Umbilical cord (tissue), 2 donors: ENCODE measurements around the gene FAM20A. TPM values are rescaled to one million over a fixed set of nuclear protein-coding genes. Genes with fewer than 3 reads are reported as not detected.

Source experiments
- DNase-seq: peaks from one replicate; pipeline ENCODE4 v3.0.0-alpha.2; 2015; ENCODE audit warnings: low spot score
- total RNA-seq: library from RNA; depleted of rRNA; stranded (reverse); fragments of >200 nt; gene quantifications from one replicate; pipeline ENCODE4 v1.2.3, GENCODE V29; 2014; ENCODE audit warnings: low replicate concordance; ENCODE audit not compliant: insufficient read depth

The FAM20A gene
- total RNA-seq, 1 donor from 2014 or later: 10.8 TPM

DNA sequence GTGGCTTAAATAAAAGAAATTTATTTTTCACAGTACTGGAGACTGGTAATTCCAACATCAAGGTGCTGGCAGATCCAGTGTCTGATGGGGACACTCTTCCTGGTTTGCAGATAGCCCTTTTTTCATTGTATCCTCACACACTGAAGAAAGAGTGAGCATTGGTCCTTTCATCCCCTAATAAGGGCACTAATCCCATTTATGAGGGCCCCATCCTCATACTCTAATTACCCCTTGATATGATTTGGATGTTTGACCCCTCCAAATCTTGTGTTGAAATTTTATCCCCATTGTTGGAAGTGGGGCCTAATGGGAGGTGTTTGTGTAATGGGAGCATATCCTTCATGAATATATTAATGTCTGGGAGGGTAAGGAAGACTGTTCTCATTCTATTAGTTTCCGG is 9.4 kb upstream of the FAM20A start:
- no peak for DNase-seq

DNA sequence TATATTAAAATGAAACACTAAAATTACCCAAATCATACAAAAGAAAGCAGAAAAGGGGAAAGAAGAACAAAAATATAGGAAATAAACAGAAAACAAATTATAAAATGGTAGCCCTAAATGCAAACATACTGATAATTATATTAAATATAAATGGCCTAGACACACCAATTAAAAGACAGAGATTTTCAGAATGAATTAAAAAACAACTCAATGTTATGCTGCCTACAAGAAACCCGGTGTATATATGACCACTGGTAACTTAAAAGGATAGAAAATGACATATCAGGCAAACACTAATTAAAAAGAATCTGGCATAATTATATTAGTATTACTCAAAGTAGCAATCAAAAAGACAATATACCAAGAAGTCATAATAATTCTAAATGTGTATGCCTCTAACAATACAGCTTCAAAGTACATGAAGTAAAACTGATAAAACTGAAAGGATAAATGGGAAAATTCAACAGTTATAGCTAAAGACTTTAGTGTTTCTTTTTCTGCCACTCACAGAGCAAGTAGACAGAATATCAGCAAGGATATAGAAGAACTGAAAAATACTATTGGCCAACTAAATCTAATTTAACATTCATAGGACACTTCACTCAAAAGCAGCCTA is 7.5 kb upstream of the FAM20A start:
- no peak for DNase-seq

DNA sequence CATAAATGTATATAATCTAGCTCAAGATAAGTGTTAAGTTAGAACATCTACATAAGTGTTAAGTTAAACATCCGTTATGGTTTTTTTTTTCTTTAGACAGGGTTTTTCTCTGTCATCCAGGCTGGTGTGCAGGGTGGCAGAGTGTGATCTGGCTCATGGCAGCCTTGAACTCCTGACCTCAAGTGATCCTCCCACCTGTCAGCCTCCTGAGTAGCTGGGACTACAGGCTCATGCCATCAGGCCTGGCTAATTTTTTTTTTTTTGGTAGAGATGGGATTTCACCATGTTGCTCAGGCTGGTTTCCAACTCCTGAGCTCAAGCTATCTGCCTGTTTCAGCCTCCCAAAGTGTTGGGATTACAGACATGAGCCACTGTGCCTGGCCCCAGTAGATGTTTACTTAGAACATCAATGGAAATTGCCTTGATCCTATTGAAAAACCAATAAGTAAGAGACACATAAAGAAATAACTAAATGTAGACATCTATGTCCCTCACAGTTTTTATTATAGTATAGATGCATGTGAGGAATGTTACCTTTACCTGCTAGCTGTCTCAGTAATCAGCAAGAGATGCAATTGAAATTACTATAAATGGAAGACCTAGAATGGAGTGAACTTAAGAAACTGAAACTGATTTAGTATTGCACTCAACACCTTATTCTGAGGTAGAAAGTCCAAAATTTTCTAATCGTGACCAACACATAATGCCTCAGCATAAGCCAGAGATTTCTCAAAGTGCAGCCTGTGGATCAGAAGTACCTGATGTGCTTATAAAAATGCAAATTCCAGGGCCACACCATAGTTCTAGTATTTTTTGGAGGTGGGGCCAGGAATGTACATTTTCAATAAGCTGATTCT is 5.5 kb upstream of the FAM20A start:
- DNase-seq: no peak

DNA sequence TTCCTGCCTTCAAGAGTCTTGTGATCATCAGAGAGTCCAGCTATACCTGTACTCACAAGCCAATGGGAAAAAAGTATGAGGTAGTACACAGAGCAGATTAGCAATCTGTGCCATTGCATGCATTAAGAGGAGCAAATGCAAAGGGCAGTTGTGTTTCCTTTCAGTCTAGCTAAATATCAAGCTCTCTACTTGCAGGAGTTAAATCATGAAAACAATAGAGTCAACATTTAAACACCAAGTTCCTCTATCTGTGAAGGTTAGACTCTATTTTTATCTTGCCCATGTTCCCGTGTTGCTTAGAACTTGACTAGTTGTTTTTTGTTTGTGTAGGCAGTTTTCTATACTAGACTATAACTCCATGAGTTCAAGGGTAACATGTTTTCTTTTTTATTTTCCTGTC is 4.7 kb upstream of the FAM20A start:
- DNase-seq: no peak

DNA sequence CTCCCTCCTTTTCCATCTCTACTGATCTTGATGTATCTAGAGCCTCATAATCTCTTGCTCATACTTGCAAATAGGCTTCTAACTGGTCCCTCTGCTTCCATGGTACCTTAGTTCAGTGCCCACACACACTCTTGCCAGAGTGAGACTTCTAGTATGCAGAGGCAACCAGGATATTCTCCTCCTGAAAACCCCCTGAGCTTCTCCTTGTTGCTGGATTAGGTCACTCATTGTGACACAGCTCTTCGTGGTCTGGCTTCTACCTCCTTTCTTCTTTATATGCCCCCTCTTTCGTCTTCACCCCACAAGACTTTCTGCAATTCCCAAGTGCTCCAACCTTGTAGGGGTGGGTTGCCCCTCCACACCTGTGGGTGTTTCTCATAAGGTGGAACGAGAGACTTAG is 2.5 kb upstream of the FAM20A start:
- no peak for DNase-seq

DNA sequence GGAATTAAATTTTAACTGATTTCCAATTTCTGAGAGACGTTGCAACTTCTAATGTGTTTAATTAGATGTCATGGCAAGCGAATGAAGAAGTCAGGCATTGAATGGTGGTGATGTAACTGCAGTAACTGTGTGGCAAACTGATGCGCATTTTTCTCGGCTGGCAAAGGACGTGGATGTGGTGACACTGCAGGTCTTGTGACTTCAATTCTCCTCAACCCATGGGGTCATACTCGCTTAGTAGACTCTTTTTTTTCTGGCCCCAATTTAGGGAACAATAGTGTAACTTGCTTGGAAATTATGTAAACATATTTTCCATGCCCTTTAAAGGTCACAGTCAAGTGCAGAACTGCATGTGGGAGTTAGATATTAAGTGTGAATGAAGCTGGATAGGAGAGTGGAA is 1.9 kb upstream of the FAM20A start:
- DNase-seq: no peak

DNA sequence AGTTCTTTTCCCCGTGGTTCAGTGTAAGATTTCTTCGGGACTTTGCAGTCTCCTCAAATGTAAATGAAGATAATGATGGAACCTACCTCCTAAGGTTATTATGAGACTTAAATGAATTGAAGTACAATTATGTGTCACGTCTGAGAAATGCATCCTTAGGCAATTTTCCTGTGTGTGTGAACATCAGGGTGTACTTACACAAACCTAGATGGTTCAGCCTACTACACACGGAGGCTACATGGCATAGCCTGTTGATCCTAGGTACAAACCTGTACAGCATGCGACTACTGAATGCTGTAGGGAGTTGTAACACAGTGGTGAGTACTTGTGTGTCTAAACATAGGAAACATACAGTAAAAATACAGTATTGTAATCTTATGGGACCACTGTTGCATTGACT is 1.1 kb upstream of the FAM20A start:
- no peak for DNase-seq

DNA sequence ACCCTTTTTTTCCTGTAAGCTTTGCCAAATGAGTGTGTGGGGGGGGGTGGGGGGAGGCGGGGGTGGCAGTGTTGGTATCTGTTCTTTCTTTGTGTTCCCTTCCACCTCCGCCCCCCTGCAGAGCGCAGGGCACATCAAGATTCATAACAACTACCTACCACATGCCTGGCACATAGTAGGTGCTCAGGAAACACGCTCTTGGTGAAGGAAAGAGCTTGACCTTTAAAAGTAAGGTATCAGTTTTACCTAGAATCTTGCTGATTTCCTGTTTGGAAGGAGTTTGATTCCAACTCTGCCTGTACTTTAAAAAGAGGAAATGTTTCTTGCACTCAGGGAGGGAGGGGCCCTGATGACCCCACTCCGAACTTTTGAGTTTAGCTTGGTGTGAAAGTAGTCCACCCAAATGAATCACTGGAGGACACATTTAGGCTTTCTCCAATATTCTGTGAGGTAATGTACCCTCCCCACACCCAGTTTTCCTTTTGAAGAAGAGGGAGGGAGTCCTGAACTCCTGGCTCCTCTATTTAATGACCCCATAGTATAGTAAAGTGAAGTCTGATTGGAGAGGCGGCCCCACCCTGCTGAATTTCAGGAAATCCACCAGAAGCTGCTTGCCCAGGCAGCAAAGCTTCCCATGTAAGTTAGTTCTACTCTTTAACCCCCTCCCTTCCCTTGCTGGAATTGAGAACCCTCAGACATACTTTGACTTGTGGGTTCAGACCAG is 560 bp upstream of the FAM20A start:
- no peak for DNase-seq

DNA sequence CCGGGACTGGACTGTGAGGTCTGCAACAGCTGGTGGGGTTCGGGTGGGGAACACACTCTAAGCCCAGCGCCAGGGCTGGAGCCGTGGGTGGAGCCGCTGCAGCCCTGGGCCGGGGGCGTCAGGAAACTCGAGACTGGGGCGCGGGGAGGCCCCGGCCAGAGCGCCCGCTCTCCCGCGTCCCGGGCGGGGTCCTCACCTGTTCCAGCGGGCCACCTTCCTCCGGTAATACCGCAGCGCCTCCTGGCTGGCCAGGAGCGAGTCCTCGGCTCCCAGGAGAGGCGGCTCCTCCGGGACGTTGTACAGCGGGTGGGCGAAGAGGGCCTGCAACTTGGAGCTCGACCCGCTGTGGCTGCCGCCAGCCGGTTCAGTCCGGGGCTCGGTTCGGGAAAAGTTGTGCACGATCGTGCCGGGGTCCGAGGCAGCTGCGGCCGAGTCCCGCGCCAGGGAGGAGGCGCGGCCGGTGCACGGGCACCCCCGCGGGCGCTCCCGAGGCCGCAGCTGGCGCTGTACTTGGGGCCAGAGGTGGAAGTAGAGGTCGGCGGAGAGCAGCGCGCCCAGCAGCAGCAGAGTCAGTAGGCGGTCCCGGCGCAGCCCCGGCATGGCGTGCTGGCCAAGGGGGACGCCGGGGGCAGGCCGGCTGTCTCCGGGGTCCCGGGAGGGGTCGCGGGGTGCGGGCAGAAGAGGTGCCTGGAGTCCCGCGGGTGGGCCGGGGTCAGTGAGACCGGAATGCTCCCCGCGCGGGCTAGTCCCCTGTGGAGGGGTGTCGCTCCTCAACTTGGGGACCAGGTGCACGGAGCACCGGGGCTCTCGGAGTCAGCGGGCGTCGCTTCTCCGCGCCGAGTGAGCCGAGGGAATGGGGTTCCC is 868 bp downstream of the FAM20A start:
- DNase-seq: no peak

DNA sequence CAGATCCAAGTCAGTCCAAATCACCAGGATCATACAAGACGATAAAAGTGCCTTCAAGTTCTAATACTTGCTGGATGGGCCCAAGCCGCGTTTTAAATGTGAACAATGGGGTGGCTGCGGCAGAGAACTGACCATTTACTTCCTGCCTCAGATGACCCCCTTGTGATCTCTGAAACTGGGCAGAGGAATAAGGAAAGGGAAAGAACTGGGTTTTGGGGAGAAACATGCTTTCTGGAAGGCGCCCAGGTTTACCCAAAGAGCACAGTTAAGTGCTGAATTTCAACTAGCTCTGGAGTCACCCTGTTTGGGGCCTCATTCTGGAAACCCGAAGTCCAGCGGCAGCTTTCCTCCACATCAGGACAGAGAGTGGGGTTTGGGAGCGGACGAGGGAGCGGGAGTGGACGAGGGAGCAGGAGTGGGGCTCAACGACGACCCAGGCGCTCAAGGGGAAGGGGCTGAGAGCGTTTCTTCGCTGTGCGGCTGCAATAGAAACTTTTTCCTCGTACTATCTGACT is 1.6 kb downstream of the FAM20A start:
- no peak for DNase-seq

DNA sequence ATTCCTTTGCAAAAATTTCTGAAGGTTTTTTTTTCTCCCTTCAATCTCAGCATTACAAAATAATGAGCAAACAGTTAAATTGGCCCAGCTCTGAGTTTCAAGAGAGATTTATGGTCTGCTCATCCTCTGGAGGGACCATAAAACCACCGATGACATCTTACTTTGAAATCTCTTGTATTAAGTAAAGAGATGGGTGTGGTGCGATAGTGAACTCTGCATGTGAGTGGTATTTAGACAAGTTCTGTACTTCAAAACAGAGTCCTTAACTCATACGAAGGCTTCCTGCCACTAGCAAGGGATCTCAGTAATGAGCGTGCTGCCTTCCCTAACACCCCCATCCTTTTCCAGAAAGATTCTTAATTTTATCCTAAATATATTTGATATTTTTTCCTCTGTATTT is 2.1 kb downstream of the FAM20A start:
- peak; percentile 92 for DNase-seq

DNA sequence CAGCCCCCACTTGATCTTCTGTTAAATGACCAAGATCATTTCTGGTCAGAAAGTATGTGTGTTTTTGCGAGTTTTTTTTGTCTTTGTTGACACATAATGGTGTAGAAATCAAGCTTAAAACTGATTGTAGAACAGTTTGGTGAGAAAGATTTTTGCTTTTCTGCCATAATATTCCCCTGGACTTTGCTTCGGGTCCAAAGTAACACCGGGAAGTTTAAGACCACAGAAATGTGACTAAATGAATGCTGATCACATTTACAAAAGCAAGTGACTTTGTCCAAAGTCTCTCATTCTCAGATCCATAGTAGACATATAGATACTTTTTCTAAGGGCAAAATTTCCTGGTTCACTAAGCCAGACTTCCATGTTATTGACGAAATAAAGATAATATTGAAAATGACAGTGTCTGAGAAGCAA is 2.6 kb downstream of the FAM20A start:
- no peak for DNase-seq

DNA sequence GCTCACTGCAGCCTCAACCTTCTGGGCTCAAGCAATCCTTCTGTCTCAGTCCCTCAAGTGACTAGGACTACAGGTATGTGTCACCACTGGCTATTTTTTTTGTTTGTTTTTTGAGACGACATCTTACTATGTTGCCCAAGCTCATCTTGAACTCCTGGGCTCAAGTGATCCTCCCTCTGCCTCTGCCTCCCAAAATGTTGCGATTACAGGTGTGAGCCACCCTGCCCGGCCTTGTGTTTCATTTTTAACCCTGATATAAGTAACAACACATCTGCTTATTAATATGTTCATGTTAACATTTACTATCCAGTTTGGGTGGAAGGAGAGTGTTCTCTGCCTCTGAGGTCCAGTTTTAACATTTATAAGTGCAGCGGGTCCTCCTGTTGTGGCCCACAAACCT is 3.1 kb downstream of the FAM20A start:
- DNase-seq: no peak

DNA sequence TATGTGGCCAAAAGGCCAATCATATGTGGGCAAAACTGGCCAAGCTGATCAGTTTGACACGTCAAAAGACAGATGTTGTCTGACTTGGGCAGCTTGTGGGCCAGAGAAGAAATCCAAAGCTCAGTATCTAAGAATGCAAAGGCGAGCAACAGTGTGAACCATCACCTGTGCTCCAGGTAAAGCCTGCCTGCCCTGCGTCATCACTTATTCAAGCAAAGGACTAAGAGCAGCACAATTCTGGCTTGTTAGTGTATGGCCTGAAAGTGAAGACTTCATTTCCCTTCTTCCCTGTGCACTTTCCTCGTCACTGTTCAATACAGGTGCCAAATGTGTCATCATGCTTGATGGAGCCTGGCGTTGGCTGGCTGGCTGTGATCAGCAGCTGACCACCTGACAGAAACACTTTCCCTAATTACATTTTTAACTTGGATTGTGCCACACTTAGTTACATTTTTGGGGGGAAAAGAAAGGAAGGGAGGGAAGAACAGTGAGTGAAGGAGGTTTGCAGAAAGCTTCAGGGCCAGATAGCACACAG is 4.7 kb downstream of the FAM20A start:
- no peak for DNase-seq

DNA sequence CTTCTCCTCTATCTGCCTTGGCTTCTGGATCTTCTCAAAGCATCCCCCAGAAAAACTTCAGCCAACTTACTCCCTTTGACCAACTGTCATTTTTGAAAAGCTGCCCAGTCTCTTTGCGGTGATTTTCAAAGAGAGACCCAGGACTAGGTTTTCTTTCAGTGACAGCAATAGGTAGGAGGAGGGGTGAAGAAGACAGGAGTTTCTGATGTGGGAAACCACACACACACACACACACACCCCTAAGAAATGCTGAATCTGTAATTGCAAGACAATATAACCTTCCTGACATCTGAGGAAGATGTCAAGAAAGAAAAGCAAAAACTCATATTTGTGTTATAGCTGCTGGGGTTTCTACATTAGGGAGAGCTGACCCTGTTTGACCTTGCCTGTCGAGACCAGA is 5.2 kb downstream of the FAM20A start:
- DNase-seq: no peak

DNA sequence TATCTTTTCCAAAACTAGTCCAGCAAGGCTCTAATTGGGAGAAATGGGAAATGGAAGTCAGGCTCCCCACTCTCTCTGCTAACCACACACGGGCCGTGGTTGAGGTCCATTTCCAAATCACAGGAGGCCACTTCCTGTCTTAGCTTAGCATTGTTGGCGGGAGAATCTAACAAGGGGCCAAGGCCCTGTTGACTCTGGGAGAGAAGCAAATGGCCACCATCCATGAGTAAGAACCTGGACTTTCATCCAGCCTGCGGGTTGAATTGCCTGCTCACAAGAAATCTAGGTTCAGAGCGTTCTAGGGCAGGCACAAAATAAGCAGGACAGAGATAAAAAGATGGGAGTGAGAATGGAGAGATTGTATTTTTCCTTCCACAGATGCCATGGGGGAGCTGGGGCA is 5.7 kb downstream of the FAM20A start:
- DNase-seq: no peak

DNA sequence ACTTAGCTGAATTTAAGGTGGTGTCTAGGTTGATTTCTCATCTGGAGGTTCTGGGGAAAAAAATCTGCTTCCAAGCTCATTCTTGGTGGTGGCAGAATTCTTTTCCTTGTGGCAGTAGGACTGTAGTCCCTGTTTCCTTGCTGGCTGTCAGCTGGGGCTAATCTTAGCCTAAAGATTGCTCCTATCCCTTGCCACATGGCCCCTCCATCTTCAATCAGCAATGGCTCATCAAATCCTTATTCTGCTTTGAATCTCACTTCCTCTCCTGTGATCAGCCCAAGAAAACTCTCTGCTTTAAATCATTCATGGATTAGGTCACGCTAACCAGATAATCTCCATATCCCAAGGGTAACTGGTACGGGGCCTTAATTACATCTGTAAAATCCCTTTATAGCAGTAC is 6.6 kb downstream of the FAM20A start:
- no peak for DNase-seq

DNA sequence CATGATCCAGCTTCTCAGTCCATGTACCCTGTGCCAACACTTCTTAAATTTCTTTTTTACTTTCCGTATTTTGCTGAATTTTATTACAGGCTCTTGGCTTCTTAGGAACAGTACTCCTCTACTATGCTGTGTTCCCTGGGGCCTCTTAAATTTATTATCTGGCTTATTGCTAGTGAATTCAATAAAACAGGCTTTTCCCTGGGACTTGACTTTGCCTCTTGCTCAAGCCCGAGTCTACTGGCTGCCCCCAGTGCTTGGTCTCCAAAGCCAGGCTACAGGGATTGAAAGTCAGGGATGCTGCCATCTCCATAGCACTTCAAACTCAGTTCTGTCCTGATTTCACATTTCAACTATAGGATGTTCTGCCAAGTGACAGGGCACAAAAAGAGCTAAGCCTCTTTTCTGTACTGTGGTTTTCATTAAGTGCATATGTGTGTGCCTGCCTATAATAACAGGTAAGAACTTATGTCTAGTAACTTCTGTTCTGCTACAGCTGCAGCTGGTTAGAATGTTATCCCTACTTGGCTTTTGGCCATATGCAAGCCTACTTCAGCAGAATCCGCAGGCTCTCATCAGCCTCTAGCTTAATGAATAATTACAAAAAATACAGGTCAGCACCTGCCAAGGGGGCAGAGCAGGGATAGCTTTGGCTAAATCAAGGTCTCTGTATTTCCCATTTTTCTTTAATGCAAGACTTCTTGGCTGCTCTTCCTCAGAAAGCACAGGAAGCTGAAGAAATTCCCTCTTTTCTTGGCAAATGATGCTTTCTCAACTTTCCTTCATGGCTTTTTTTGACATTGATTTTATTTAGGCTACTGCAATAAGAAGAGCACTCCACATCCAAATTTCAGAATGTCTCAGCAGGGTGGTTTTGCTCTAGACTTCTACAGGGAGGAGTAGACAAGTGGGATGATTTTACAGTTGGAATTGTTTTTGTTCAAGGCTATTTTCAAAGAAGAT is 8.2 kb downstream of the FAM20A start:
- peak; percentile 90 for DNase-seq

DNA sequence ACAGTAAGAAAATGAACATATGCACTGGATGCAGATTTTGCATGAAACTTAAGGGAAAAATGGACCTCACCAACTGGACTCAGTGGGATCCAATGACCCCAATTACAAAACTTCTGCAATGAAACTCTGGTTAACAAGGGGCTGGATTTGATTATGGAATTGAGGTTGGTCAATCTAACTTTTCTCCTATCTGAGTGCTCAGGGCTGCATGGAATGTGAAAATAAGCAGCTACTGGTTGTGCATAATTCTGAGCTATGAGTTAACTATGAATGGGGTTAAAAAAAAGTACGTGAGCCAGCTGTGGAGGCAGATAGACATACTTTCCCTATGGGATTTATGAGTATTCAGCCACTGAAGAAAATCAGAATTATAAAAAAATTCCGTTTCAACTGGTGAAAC is 9.2 kb downstream of the FAM20A start:
- no peak for DNase-seq

DNA sequence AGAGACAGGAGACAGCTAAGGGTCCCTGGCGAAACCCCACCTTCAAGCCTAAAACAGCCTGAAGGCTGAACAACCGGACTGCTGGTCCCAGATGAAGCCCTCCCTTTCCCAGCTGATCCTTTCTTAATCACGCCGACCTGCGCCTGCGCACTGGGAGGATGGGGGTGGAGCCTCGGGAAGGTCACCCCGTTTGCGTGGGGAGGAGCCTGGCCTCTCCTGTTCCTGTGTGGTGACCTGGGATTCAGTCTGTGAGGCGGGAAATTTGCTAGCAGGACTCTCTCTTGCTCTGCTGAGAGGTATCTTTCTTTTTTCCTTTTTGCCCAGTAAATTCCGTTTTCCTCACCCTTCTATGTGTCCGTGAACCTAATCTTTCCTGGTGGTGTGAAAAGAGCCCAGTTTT is 9.6 kb downstream of the FAM20A start:
- no peak for DNase-seq
